RWPE2 (cell line): ENCODE results near the gene USP48.
A peak's percentile ranks its signal among the peaks of the same experiment; 100 is the strongest.

ENCODE experiments used
- ATAC-seq: fragments of 200-7000 bp; cut with Tn5 transposase; 3 replicates; pipeline ENCODE4 v1.9.1; 2021; ENCODE audit warnings: low read depth
- DNase-seq: peaks from one replicate; pipeline ENCODE4 v3.0.0-alpha.2; 2020; ENCODE audit warnings: low spot score
- H3K27ac ChIP-seq: fragments of 450-650 bp; 2 replicates; pipeline ENCODE4 v1.5.1; 2017; ENCODE audit warnings: mild to moderate bottlenecking; ENCODE audit not compliant: poor library complexity, severe bottlenecking
- H3K27me3 ChIP-seq: fragments of 250-450 bp; sonication (Bioruptor Pico); 2 replicates; pipeline ENCODE4 v1.5.1; 2021; ENCODE audit warnings: mild to moderate bottlenecking, moderate library complexity; ENCODE audit not compliant: insufficient read depth, poor library complexity, severe bottlenecking
- H3K36me3 ChIP-seq: fragments of 250-450 bp; sonication (Bioruptor Pico); 2 replicates; pipeline ENCODE4 v1.5.1; 2020; ENCODE audit warnings: low read depth, mild to moderate bottlenecking, moderate library complexity
- H3K4me1 ChIP-seq: fragments of 250-450 bp; sonication (Bioruptor Pico); 2 replicates; pipeline ENCODE4 v1.5.1; 2021; ENCODE audit warnings: mild to moderate bottlenecking, moderate library complexity; ENCODE audit not compliant: insufficient read depth, poor library complexity, severe bottlenecking
- H3K4me3 ChIP-seq: fragments of 250-450 bp; sonication (Bioruptor Pico); 2 replicates; pipeline ENCODE4 v1.5.1; 2021; ENCODE audit warnings: mild to moderate bottlenecking, moderate library complexity; ENCODE audit not compliant: severe bottlenecking
- H3K9me3 ChIP-seq: fragments of 250-450 bp; sonication (Bioruptor Pico); 2 replicates; pipeline ENCODE4 v1.5.1; 2021; ENCODE audit warnings: mild to moderate bottlenecking, moderate library complexity; ENCODE audit not compliant: severe bottlenecking
- TF ChIP-seq, protein P1 (sequence below): fragments of 450-650 bp; IDR thresholded peaks from one replicate; pipeline ENCODE4 v1.5.1; 2017; ENCODE audit warnings: mild to moderate bottlenecking, moderate library complexity; ENCODE audit not compliant: poor library complexity, severe bottlenecking

The USP48 gene

DNA sequence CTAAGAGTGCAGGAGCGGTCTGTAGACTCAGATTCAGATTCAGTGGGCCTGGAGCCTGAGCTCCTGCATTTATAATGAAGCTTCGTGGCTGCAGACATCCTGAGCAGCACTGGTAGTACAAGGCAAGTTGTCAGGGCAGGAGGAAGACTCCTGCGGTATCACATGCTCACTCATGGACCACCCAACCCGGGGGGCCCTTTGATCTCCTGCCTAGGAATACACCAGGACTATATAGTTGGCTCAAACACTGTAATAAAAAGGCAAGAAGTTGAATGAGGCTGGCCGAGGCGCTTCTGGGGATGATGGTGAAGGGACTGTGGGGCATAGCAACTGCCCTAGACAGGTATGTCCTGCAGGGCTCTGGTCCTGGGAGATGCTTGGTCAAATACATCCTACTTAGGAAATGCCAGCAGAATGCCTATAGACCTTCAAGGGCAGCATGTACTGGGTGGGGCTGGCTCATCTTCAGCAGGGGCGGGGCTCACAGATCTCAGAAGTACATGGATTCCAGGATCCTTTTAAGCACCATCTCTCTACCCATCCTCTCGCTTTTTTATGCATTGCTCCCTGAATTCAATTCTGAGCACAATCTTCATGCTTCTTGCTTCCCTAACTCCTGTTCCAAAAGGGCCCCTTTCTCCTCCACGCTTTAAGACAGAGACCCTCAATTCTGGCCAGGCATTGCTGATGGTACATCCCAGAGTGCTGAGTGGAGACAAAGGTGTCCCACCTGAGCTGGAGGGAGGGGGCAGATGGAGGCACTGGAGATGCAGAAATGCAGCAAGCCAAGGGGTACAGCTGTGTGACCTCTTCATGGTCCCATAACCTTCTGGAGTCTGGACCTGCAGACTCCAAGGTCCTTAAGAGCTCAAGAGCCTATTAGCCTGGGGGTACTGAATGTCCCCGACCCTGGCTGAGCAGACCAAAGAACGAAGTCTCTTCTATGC, 111.7 kb downstream of the USP48 start:
- H3K27ac ChIP-seq, result no peak overlapping the region

DNA sequence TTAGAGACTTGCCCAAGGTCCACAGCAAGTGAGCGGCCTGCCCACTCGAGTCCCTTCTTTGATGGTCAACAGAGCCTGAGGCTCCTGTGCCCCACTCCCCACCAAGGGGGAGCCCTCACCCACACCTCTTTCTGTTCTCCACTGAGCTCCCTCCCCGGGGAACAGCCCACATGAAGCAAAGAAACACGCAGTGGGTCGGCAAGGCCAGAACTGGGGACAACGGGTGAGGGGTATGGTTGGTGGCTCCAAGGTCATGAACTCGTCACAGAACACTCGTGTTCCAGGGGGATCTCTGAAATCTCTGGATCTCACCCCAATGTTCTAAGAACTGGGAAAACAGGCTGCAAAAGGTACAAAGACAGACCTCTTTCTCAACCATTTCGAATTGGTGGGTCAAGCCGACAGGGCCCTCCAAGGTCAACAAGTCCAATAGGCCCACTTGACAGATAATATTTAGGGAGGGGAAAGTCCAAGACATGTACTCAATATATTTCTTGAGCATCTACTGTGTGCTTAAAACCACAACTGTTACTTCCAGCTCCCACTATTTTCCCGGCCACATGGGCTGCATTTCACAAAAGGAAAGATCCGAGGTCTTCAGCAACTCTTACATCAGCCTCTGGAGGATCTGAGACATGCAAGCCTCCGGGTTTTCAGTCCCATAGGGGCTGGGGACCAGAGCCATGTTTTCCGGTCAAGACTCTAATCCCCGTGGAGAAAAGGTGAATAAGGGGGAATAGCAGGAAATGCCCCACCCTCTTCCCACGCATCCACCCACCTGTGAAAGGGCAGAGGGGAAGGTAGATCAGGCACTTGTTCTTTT, 112.7 kb downstream of the USP48 start:
- TF ChIP-seq, protein P1, sequence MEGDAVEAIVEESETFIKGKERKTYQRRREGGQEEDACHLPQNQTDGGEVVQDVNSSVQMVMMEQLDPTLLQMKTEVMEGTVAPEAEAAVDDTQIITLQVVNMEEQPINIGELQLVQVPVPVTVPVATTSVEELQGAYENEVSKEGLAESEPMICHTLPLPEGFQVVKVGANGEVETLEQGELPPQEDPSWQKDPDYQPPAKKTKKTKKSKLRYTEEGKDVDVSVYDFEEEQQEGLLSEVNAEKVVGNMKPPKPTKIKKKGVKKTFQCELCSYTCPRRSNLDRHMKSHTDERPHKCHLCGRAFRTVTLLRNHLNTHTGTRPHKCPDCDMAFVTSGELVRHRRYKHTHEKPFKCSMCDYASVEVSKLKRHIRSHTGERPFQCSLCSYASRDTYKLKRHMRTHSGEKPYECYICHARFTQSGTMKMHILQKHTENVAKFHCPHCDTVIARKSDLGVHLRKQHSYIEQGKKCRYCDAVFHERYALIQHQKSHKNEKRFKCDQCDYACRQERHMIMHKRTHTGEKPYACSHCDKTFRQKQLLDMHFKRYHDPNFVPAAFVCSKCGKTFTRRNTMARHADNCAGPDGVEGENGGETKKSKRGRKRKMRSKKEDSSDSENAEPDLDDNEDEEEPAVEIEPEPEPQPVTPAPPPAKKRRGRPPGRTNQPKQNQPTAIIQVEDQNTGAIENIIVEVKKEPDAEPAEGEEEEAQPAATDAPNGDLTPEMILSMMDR, result no peak
- Histone ChIP-seq H3K27ac (no peak overlapping the region), H3K36me3 (no peaks in the 10 kb centered on the region), H3K4me1 (no peaks in the 10 kb centered on the region), H3K4me3 (no peak overlapping the region), H3K27me3 (peaks cover 17% of the 10 kb centered on the region), H3K9me3 (no peaks in the 10 kb centered on the region)
- DNase-seq (no peak), ATAC-seq (no peak)

More for the DNA sequence above, 111.7 kb downstream of the USP48 start:
- H3K4me3 ChIP-seq, result no peak overlapping the region
- no peak for DNase-seq
- H3K27me3 ChIP-seq, result peaks cover 17% of the 10 kb centered on the region
- no peaks in the 10 kb centered on the region for H3K4me1 ChIP-seq
- ATAC-seq, result peak; percentile 26; the same call in 2 of the 3 replicates
- TF ChIP-seq, protein P1, result no peak
- H3K9me3 ChIP-seq, result no peaks in the 10 kb centered on the region
- no peaks in the 10 kb centered on the region for H3K36me3 ChIP-seq

DNA sequence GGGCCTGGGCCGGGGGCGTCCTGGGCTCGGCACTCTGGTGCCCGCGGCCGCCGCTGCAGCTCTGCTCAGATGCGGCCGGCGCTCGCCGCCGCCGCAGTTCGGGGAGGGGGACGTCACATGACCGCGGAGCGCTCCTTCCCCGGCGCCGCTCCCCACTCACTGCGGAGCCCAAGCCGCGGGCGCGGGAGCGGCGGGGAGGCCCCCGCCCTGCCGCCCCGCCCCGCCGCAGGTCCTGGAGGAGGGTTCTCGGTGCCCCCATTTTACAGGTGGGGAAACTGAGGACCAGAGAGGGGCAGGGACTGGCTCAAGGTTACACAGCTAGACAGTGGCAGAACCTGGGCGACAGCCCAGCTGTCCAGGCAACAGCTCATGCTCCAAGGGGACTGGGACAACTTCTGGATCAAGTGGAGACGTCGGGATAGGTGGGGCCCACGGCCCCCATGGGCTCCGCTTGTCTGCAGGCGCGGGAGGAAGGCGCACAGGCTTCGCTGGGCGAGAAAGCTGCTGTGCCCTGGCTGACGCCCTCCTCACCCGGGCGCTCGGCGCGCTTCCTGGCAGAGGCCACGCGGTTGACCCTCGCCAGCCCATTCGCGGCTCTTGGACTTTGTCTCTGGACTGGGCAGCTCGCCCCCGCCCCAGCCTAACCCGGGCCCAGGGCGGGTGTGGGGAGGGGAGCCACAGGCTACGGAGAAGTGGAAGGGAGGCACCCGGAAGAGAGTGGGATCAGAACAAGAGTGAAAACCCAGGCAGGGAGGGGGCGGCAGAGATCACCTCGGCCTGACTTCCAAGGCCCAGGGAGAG, 113.5 kb downstream of the USP48 start, which contains the start of gene RAP1GAP:
TSS of gene RAP1GAP (minus strand) at position 100 of the 801 bp plus-strand sequence. CDS start 49,325 bp downstream, outside the sequence.
- Histone ChIP-seq H3K36me3 (no peaks in the 10 kb centered on the region), H3K27ac (no peak within 1 kb of the TSS), H3K4me1 (no peaks in the 10 kb centered on the region), H3K27me3 (peaks cover 17% of the 10 kb centered on the region), H3K9me3 (no peaks in the 10 kb centered on the region), H3K4me3 (no peak within 1 kb of the TSS)
- DNase-seq (no peak), ATAC-seq (peak; percentile 31; the same call in 1 of the 3 replicates)
- TF ChIP-seq, protein P1, result no peak

DNA sequence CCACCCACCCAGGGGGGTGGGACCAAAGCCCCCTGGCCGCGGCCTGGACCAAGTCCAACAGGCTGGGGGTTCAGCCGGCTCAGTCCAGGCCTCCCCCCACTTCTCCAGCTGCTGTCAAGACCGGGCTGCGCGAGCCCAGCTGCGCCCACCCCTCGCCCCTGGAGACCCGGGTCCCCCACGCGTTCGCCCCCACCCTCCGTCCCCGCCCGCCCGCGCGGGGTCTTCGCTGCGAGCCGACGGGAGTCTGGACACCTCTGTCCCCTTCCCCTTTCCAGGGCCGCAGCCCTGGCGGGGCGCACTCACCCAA, 114.0 kb downstream of the USP48 start:
- TF ChIP-seq, protein P1, result no peak
- ATAC-seq (no peak), DNase-seq (no peak)
- Histone ChIP-seq H3K4me1 (no peaks in the 10 kb centered on the region), H3K27me3 (peaks cover 17% of the 10 kb centered on the region), H3K27ac (no peak overlapping the region), H3K9me3 (no peaks in the 10 kb centered on the region), H3K36me3 (no peaks in the 10 kb centered on the region), H3K4me3 (no peak overlapping the region)
